Vagina (tissue), 2 donors: ENCODE data around the gene RYR2. TPM values are rescaled to one million over a fixed set of nuclear protein-coding genes. Genes with fewer than 3 reads are reported as not detected.

Experiments
- DNase-seq, 2 donors: peaks; one replicate each; pipeline ENCODE4 v3.0.0-alpha.2; 2017; ENCODE audit errors: extremely low spot score in 2 of 2
- H3K27ac ChIP-seq: fragments of 200-600 bp; sonication (generic); one replicate; pipeline ENCODE4 v1.5.1; 2019
- H3K27me3 ChIP-seq: fragments of 200-600 bp; sonication (generic); one replicate; pipeline ENCODE4 v1.5.1; 2019
- H3K36me3 ChIP-seq, 2 donors: fragments of 200-600 bp; sonication (generic); one replicate each; pipeline ENCODE4 v1.5.1; 2017 to 2019
- H3K4me1 ChIP-seq: fragments of 200-600 bp; sonication (generic); one replicate; pipeline ENCODE4 v1.5.1; 2019
- H3K4me3 ChIP-seq, 2 donors: fragments of 200-600 bp; sonication (generic); 1 replicate in 1 of 2; 2 replicates in 1 of 2; pipeline ENCODE4 v1.5.1; 2016 to 2019
- H3K9me3 ChIP-seq: fragments of 200-600 bp; sonication (generic); one replicate; pipeline ENCODE4 v1.5.1; 2019
- POLR2A ChIP-seq, 2 donors: fragments of 450-650 bp; IDR thresholded peaks; one replicate each; pipeline ENCODE4 v1.6.1; 2017; ENCODE audit warnings: antibody characterized with exemption in 2 of 2, mild to moderate bottlenecking in 2 of 2, moderate library complexity in 2 of 2
- POLR2AphosphoS5 ChIP-seq, 2 donors: sonication (generic); formaldehyde crosslinking; IDR thresholded peaks; one replicate each; pipeline ENCODE4 v1.9.0; 2017; ENCODE audit warnings: antibody characterized with exemption in 2 of 2, mild to moderate bottlenecking in 2 of 2, low read depth in 1 of 2; ENCODE audit not compliant: insufficient read depth in 1 of 2
- intact Hi-C: fragments of 100-400 bp; cut with DNase I; formaldehyde crosslinking; loops from one replicate; pipeline ENCODE4 v1.15.1; 2023
- total RNA-seq: library from RNA; depleted of rRNA; stranded (reverse); fragments of >200 nt; gene quantifications from one replicate; pipeline ENCODE4 v1.2.3, GENCODE V29; 2016
- TF ChIP-seq, protein P1 (sequence below), 3 experiments: fragments of 450-650 bp in 2 of 3; fragments of 200-600 bp in 1 of 3; sonication (generic) in 1 of 3; IDR thresholded peaks; one replicate each; pipeline ENCODE4 v1.5.1; 2017 to 2019; ENCODE audit warnings: antibody characterized with exemption in 3 of 3, mild to moderate bottlenecking in 2 of 3, moderate library complexity in 2 of 3

The RYR2 gene
- total RNA-seq, 1 donor from 2014 or later, result 1.5 TPM

DNA sequence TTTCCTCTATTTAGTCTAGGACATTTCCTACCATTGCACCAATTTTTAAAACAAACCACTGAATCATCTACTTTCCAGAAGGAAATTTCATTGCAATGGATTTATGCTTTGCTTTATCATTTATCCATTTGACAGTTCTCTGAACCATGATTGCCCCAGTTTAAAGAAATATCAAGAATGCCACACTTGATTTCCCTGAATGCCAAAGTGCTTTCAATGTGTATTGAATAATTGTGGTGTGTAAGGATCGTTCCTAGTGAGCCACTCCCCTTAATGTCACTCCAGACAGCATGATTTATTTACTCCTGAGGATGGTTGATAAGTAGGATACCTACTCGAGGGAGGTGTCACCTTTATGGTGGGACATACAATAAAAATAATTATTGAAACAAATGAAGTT lies 169.6 kb downstream of the RYR2 start:
- H3K27me3 ChIP-seq, result no peaks in the 10 kb centered on the region
- H3K4me1 ChIP-seq, result no peaks in the 10 kb centered on the region
- H3K4me3 ChIP-seq, result no peak overlapping the region
- no peaks in the 10 kb centered on the region for H3K9me3 ChIP-seq
- TF ChIP-seq POLR2A (IDR thresholded peaks at IDR 0.05) (no peak), POLR2AphosphoS5 (IDR thresholded peaks at IDR 0.05; ENCODE audit: insufficient read depth in 1 of 2, low read depth in 1 of 2) (no peak)
- TF ChIP-seq, protein P1, sequence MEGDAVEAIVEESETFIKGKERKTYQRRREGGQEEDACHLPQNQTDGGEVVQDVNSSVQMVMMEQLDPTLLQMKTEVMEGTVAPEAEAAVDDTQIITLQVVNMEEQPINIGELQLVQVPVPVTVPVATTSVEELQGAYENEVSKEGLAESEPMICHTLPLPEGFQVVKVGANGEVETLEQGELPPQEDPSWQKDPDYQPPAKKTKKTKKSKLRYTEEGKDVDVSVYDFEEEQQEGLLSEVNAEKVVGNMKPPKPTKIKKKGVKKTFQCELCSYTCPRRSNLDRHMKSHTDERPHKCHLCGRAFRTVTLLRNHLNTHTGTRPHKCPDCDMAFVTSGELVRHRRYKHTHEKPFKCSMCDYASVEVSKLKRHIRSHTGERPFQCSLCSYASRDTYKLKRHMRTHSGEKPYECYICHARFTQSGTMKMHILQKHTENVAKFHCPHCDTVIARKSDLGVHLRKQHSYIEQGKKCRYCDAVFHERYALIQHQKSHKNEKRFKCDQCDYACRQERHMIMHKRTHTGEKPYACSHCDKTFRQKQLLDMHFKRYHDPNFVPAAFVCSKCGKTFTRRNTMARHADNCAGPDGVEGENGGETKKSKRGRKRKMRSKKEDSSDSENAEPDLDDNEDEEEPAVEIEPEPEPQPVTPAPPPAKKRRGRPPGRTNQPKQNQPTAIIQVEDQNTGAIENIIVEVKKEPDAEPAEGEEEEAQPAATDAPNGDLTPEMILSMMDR (IDR thresholded peaks at IDR 0.05), result no peak
- H3K27ac ChIP-seq, result no peak overlapping the region
- H3K36me3 ChIP-seq, result no peaks in the 10 kb centered on the region
- no peak for DNase-seq
- intact Hi-C loops, result no loop called here

- Histone ChIP-seq H3K4me1 (no peaks in the 10 kb centered on the region), H3K4me3 (no peak overlapping the region), H3K27me3 (no peaks in the 10 kb centered on the region), H3K9me3 (no peaks in the 10 kb centered on the region), H3K36me3 (no peaks in the 10 kb centered on the region), H3K27ac (no peak overlapping the region)
- intact Hi-C loops, result no loop called here
- DNase-seq, result no peak
- TF ChIP-seq POLR2A (IDR thresholded peaks at IDR 0.05) (no peak), POLR2AphosphoS5 (IDR thresholded peaks at IDR 0.05; ENCODE audit: insufficient read depth in 1 of 2, low read depth in 1 of 2) (no peak)
- TF ChIP-seq, protein P1 (IDR thresholded peaks at IDR 0.05), result no peak
Measured at GRCh38 chr1:237219751-237220642, 178.0 kb downstream of the RYR2 start.

DNA sequence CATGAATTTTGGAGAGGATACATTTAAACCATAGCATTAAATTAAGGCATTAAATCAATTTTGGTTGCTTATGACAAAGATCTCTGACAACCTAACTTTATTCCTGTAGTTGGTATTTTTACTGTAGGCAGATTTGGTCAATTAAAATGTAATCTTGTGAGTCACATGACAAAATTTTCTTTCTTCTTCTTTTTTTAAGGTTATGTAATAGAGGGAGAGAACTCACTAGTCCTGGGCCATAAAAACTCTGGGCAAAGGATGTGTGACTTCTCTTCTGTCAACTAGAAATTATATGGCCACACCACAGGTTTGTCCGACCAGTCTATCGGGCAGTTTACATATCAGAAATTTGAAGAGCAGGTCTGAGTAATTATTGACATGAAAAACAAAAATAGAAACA lies 181.4 kb downstream of the RYR2 start:
- H3K36me3 ChIP-seq, result no peaks in the 10 kb centered on the region
- no peak for DNase-seq
- H3K27me3 ChIP-seq, result no peaks in the 10 kb centered on the region
- H3K4me1 ChIP-seq, result no peaks in the 10 kb centered on the region
- TF ChIP-seq POLR2A (IDR thresholded peaks at IDR 0.05) (no peak), POLR2AphosphoS5 (IDR thresholded peaks at IDR 0.05; ENCODE audit: insufficient read depth in 1 of 2, low read depth in 1 of 2) (no peak)
- TF ChIP-seq, protein P1 (IDR thresholded peaks at IDR 0.05), result no peak
- no peak overlapping the region for H3K4me3 ChIP-seq
- H3K27ac ChIP-seq, result no peak overlapping the region
- intact Hi-C loops, result no loop called here
- H3K9me3 ChIP-seq, result no peaks in the 10 kb centered on the region

DNA sequence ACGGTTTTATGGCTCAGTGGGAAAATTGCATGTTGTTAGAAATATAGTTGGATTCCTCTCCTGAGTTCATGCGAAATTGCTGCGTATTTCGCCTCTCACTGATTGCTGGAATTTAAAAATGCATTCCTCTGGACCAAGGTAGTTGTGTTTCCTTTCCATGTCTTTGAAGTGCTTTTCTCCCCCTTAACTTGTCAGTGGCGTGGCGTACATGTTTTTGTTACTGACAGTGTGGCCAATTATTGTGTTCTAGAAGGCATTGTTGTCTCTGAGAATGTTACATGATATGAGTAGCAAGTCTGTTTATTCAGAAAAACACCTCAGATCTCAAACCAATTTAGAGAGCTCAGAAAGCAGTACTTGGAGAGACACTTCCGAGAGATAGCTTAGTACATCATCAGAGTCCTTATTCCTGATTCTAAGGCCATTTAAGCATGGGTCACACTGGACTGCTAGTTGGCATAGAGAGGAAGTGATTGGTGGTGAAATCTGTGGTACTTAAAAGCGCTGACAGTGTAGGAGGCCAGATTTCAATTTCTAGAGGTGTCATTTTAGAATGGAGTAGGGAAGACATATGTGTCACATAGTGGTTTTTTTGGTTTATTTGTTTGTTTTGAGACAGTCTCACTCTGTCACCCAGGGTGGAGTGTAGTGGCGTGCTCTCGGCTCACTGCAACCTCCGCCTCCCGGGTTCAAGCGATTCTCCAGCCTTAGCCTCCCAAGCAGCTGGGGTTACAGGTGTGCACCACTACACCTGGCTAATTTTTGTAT lies 184.4 kb downstream of the RYR2 start:
- Histone ChIP-seq H3K4me1 (no peaks in the 10 kb centered on the region), H3K27me3 (no peaks in the 10 kb centered on the region), H3K4me3 (no peak overlapping the region), H3K27ac (no peak overlapping the region), H3K9me3 (no peaks in the 10 kb centered on the region), H3K36me3 (no peaks in the 10 kb centered on the region)
- DNase-seq, result no peak
- intact Hi-C loops, result no loop called here
- TF ChIP-seq, protein P1 (IDR thresholded peaks at IDR 0.05), result no peak
- no peak for TF ChIP-seq POLR2AphosphoS5 (IDR thresholded peaks at IDR 0.05; ENCODE audit: insufficient read depth in 1 of 2, low read depth in 1 of 2)
- TF ChIP-seq POLR2A (IDR thresholded peaks at IDR 0.05), result no peak
